NCI-H510A treated with DMSO at 0.1 percent for 48 hours (cell line): Measurements from ENCODE around the gene TTLL13.
"Not testable (repeated sequence)": the region's sequence is repeated elsewhere in the genome, so short reads cannot be mapped to it uniquely, and the experiment has no call there.

Source experiments
- DNase-seq: peaks from one replicate; lab custom pipeline; 2025; lab: John Stamatoyannopoulos, UW

Gene TTLL13

DNA sequence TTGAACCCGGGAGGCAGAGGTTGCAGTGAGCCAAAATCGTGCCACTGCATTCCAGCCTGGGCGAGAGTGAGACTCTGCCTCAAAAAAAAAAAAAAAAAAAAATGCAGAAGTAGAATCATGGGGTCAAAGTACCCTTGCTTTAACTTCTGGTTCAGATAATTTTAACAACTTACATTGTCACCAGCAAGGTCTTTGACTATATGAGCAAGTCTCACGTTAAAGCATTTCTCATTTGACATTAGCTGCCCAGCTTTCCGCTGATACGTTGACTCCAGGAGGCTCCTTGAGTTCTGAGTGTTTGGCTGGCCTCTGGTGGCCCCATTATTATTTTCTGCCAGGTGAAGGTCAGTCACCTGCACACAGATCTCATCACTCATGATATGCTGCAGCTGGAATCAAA, 32.3 kb downstream of the TTLL13 start:
- DNase-seq: peak; percentile 9

- no peak for DNase-seq
These were observed 37.3 kb downstream of the TTLL13 start for GRCh38 chr15:90286678-90287077.

DNA sequence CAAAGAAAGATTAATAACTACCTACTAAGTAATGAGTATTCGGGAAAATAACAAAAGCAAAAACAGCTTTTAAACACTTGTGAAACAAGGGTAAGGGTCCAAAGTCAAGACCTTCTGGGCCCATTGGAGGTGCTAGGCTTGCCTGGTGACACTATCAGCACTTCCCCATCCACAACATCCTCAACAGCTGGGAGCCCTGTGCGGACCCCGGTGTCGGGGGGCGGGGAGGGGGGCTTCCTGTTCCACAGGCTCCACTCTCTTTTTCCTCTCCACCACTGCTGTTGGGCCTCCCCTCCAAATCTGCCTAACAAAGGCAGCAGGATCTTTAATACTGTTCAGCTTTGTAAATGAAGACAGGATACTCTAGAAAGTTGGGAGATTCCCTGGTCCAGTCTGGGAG, 37.7 kb downstream of the TTLL13 start:
- no peak for DNase-seq

DNA sequence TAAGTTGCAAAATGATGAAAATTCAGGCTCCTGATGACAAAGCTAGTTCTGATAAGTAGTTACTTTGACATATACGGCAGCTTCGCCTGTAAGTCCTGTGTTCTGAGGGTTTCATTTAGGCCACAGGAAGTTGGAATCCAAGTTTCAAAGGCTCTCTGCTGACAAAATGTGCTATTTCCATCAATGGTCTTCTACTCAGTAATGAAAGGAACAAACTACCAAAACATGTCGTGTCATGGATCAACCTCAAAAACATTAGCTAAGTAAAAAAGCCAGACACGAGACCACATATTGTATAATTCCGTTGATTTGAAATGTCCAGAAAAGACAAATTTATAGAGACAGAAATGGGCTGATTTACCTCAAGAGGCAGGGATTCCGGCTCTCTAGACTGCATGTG, 38.6 kb downstream of the TTLL13 start:
- no peak for DNase-seq

GRCh38 chr15:90291679-90292356, 42.5 kb downstream of the TTLL13 start:
- DNase-seq: no peak

DNA sequence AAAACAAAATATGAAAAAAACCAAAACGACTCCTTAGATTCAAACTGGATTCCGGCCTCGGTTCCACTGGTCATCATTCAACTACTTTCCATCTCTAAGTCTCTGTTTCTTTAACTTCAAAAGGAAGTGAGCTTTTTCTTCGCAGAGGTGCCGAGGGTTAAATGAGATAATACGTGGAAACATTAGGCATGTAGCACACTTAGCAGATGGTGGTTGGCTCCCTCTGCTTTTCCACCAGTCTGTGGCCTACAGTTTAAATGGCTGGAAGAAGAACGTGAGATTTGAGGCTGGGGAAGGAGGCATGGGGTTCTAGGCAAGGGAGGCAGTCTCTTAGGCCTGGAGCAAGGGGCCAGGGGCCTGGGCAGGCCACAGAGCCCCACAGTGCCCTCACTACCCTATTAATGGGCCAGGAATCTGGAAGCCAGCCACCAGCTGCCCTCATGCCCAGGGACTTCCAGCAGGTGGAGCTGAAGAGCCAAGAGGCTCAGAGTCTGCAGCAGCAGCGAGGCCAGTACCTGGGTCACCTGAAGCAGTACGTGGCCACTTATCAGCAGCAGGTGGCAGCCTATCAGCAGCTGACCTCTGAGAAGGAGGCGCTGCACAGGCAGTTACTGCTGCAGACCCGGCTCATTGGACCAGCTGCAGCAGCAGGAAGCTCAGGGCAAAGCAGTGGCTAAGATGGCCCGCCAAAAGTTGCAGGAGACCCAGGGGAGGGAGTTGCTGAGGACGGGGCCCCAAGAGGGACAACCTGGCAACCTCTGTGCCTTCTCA, 43.9 kb downstream of the TTLL13 start:
- peak; percentile 79 for DNase-seq

GRCh38 chr15:90294159-90294558, 44.8 kb downstream of the TTLL13 start:
- DNase-seq: no peak

DNA sequence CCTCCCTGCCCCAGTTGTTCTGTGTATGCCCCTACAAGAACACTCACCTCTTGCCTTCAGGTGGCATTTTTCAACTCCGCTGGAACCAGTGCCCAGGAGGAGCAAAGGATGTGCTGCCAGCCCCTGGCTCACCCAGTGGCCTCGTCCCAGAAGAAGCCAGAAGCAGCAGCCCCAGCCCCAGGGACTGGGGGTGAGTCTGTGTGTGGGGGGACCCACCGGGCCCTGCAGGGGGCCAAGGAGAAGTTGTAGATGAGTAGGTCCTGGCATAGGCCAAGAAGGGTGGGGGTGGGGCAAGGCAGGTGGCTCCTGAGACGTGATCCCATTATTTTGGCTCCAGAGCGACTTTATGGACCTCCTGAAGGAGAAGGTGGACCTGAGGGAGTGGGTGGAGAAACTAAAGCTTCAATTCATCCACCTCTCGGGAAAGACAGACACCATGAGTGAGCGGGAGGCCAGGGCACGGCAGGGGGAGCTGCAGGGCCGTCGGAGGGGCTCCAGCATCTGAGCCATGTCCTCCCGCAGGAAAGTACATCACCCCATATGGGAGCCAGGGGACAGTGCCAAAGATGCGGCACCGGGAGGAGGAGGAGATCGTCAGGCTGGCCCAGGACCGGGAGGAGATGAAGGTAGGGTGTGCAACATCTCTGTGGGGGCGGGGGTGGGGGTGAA, 45.4 kb downstream of the TTLL13 start:
- no peak for DNase-seq

DNA sequence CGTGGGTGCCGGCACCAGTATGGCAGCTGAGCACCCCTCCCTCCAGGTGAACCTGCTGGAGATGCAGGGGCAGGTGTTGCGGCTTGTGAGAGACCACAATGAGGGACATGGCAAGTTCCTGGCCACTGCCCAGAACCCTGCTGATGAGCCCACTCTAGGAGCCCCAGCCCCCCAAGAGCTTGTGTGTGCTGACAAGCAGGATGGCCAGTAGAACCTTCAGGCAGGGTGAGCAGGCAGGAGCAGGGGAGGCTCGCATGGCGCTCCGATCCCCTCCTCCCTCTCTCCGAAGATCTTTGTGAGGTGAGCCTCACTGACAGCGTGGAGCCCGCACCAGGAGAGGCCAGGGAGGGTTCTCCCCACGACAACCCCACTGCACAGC, 45.9 kb downstream of the TTLL13 start:
- DNase-seq: no peak

DNA sequence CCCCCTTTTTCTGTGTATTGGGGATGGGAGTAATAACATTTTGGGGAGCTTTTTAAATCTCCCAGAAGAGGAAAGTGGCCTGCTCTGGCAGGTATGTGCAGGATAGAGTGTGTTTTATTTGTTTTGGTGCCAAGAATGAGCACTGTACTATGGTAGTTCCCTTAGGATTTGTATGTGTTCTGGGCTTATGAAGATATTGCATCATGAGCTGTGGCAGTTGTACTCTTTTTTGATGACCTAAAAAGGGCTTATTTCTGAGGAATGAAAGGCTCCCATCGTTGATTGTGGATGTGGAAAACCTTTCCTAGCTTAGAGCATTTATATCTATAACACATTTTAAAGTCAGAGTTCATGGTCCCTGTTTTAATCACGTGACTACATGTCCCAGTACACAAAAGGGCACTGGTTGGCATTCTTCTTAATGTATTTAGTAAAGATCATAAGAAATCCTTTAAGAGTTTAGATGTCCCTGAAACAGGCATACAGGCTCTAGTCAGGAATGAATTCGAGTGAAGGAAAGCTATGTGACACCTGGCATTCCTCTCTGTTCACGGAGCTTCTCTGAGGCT, 47.0 kb downstream of the TTLL13 start:
- DNase-seq: not testable (repeated sequence)

- DNase-seq: no peak
These were observed 47.7 kb downstream of the TTLL13 start for GRCh38 chr15:90297021-90297420.

- DNase-seq: no peak
These were observed 51.2 kb downstream of the TTLL13 start for GRCh38 chr15:90300541-90300940.

- DNase-seq: peak; percentile 23
These were observed 51.8 kb downstream of the TTLL13 start for GRCh38 chr15:90300988-90301706.

DNA sequence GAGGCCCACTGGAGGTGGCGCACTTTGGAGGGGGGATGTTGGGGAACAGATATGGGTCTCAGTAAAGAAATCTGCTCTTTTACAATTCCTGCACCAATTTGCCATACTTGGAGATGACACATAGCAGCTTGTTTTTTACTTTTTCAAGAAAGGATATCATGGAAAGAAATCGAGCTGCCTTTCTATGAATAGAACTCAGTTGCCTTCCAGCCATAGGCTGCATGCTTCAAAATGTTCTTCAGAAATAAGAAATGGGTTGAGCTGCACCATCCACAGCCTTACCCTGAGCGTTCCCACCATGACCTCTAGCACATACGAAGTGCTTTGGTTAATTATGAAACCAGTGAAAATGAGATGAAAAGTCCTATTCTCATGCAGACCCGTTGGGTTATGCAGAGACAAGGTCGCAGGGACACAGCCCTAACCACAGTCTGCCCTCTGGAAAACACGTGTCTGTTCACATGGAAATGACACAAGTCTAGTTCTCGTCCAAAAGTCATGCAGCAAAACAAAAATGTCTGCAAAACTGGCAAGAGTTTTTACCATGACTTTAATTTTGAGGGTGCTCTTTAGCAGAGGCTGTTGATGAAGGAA, 52.4 kb downstream of the TTLL13 start:
- no peak for DNase-seq

GRCh38 chr15:90305355-90305754, 56.0 kb downstream of the TTLL13 start:
- DNase-seq: not testable (repeated sequence)

DNA sequence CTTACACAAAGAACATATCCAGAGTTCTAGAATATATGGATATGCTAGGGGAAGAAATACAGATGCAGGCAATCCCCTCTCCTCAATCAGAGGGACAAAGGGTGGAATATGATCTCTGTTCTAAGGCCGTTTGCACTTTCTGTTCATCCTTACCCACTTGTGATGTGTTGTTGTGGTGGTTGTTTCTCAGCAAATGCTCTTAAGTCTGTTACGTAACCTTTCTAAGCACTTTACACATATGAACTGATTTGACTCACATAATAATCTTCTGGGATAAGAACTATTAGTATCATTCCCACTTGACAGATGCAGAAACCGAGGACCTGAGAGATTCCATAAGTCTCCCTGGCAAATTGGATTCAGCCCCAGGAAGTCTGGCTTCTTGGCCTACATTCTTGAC, 56.6 kb downstream of the TTLL13 start:
- DNase-seq: no peak

- no peak for DNase-seq
These were observed 57.2 kb downstream of the TTLL13 start for GRCh38 chr15:90306560-90306959.

- DNase-seq: no peak
These were observed 58.3 kb downstream of the TTLL13 start for GRCh38 chr15:90307661-90308060.

DNA sequence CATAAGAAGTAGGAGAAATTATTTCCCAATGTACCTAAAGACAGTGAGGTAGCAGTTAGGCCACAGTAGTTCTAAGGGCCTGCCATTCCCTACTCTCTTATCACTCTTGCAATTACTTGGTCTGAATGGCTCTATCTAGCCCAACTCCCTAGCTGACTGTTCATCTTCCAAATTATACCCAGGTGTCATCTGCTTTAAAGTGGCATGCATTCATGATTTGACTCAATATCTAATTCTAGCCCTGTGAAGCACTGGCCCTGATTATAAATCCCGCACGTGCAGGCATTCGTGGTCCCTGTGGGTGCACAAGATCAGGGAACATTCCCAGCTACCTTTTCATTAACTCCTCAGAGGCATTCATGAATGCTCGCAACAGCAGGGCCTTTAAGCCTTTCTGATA, 59.7 kb downstream of the TTLL13 start:
- DNase-seq: no peak
